Fibroblast of skin of abdomen (primary cell): ENCODE data around the gene WDR70.
A peak's percentile ranks its signal among the peaks of the same experiment; 100 is the strongest.
"Not testable (repeated sequence)": the region's sequence is repeated elsewhere in the genome, so short reads cannot be mapped to it uniquely, and the experiment has no call there.

Source experiments
- DNase-seq: peaks from one replicate; pipeline ENCODE4 v3.0.0-alpha.2; 2013

The WDR70 gene

DNA sequence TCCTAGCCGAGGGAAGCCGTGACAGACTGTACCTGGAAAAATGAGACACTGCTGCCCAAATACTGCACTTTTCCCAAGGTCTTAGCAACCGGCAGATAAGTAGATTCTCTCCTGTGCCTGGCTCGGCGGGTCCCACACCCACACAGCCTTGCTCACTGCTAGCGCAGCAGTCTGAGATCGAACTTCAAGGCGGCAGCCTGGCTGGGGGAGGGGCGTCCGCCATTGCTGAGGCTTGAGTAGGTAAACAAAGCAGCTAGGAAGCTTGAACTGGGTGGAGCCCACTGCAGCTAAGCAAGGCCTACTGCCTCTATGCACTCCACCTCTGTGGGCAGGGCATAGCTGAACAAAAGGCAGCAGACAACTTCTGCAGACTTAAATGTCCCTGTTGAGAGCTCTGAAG lies 309.8 kb downstream of the WDR70 start:
- not testable (repeated sequence) for DNase-seq

DNA sequence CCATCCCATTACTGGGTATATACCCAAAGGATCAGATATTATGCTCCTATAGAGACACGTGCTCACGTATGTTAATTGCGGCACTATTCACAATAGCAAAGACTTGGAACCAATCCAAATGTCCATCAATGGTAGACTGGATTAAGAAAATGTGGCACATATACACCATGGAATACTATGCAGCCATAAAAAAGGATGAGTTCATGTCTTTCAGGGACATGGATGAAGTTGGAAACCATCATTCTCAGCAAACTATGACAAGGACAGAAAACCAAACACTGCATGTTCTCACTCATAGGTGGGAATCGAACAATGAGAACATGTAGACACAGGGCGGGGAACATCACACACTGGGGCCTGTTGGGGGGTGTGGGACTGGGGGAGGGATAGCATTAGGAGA lies 315.2 kb downstream of the WDR70 start:
- not testable (repeated sequence) for DNase-seq

DNA sequence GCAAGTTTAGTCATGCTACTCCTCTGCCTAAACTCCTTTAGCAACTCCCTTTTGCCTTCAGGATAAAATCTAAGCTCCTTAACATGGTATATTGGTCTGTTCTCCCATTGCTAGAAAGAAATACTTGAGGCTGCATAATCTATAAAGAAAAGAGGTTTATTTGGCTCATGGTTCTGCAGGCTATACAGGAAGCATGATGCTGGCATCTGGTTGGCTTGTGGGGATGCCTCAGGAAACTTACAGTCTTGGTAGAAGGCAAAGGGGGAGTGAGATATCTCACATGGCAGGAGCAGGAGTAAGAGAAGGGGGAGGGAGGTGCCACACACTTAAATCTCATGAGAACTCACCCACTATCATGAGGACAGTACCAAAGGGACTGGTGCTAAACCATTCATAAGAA lies 315.7 kb downstream of the WDR70 start:
- DNase-seq = no peak

DNA sequence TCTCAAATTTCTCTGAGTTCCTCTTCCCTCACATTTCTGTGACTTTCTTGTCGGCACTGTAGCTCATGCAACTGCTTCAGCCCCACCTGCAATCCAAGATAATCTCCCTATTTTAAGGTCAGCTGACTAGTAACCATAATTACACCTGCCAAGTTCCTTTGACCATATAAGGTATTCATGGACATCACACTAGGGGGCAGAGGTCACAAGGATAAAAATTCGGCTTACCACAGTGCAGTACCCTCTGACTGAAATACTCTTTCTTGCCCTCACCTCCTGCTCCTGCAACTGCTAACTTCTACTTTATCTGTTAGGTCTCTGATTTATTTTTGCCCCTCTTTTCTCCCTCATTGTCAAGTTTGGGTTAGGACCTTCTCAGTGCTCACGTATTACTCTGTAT lies 316.5 kb downstream of the WDR70 start:
- DNase-seq = no peak

DNA sequence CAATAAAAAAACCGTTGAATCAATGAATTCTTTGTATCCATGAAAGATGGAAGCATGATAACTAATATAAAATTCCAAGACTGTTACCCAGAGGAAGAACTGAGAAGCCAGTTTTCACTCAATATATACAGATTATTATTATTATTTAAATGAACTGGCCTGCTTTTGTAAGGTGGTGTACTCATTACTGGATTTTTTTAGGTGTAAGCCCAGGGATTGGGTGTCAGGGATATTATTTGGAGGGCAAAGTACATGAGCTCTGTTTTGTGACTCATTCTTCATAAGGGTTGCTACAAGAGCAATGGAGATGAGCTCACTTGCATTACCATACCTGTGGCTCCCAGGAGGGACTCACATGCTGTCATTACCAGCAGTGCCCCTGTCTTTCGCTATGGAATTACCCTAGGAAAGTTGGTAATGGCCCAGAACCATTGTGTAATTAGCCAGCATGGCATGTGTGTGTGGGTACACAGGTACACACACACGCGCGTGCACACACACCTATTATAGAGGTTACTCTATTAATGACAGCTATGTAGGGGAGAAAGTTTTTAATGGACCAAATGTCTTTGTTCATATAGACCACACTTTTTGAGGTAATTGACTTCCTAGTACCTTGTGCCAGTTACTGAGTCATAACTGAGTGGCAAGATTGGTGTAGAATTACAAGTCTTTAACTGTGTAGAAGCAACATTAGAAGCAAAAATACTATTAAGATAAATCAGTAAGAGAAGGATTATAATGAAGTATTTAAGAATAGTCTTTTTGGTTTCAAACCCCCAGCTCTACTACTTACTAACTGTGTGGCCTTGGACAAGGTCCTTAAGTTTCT lies 317.3 kb downstream of the WDR70 start:
- peak; percentile 37 for DNase-seq

DNA sequence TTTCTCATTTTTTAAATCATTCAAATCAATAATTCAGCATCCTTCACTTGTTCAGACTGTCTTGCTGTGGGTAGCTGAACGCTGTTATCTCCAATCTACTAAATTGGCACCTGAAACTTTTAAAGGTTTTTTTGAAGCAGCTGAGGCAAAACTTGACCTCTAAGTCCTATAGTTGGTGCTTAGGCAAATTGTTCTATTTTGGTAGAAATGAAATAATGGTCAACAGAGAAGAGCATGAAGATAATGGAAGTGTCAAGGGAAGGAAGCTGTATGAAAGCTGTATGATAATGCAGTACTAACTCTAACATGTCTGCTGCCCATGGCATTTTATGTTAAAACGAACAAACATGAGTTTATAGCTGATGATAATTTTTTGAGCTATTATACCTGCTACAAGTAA lies 322.8 kb downstream of the WDR70 start:
- DNase-seq = no peak

DNA sequence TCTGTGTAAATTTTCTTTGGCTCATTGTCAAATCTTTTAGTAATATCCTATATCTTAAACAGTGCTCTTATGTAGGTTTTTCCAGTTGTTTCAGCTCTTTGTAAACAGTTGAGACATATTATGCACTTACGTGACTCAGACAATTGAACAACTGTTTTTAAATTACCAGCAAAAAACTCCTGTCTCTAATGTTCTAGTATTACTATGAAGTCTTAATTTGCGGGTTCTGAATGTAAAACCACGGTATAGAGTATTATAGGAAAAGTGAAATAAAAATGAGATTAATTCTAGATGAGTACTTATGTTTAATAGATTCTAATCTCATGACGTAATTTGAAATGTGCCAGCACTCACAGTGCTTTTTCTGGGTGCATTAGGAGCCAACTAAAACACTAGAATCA lies 324.7 kb downstream of the WDR70 start:
- no peak for DNase-seq

DNA sequence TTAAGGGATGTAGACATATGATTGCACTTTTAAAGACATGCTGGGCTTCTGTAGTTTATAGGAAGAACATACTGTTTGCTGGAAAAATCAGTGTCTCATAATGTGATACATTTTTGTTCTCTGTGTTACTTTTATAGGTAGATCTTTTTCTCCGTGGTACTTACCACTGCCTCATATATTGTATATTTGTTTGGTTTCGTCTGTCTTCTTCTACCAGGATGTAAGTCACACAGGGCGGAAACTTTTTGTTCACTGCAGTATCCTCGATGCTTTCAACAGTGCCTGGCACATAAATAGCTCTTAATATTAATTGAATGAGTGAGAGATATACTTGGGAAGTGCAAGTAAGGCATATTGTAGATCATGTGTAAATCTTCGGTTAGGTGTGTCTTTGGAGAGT lies 325.3 kb downstream of the WDR70 start:
- no peak for DNase-seq

DNA sequence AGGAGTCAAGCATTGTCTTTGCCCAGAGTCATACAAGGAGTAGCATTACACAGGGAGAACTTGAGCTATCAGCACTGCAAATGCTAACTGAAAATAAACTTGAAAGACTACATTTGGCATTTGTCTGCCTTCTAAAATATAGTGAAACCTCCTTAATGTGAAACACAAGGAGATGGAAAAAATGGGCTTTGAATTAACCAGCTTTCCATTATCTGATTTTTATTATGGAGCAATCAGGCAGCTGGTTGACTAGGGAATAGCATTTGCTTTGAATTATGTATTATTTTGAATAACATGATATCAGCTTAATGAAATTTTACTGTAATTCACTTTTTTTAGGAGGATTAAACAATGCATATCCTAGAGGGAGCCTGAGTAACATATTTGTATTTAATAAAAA lies 329.9 kb downstream of the WDR70 start:
- DNase-seq = no peak

DNA sequence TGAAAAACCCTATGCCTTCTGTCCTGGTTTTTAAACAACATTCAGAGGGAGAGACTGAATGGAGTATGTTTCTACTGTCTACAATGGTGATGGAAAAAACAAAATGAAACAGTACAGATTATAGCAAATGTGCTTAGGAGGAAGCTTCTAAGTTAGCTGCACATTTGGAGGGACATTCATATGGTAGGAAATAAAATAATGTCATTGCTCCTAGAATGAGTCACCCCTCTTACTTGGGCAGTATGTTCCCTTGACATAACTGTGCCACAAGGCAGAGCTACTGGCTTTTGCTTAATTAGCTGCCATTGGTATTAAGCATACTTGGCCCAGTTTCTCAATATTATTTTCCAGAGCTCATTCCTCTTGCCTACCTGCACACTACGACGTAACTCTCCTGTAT lies 331.8 kb downstream of the WDR70 start:
- DNase-seq = no peak

DNA sequence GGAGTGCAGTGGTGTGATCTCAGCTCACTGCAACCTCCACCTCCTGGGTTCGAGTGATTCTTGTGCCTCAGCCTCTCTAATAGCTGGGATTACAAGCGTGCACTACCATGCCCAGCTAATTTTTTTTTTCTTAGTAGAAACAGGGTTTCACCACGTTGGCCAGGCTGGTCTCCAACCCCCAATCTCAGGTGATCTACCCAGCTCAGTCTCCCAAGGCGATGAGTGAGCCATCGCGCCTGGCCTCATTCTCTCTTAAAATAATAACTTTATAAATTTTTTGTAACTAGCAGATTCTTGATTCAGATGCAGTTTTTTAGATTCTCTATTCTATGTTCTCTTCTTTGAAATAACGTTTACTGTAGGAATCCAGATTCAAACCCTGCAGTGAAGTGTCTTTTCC lies 333.6 kb downstream of the WDR70 start:
- no peak for DNase-seq

DNA sequence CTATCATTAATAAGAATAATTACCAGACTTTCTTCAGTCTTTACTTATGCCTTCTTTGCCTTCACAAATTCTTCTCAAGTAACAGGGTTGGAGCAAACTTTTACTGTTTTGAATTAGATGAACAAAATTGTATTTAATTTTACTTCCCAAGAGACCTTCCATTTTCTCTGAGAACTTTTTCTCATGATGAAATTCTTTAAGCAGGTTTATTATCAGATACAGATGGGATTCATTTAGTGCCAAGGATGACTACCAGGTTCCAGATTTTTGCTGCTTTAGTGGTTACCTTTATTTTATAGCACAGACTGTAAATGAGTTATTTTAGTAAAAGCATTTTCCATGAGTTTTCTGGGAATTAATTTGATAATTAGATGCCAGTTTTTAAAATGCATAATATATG lies 335.6 kb downstream of the WDR70 start:
- DNase-seq = peak; percentile 39

DNA sequence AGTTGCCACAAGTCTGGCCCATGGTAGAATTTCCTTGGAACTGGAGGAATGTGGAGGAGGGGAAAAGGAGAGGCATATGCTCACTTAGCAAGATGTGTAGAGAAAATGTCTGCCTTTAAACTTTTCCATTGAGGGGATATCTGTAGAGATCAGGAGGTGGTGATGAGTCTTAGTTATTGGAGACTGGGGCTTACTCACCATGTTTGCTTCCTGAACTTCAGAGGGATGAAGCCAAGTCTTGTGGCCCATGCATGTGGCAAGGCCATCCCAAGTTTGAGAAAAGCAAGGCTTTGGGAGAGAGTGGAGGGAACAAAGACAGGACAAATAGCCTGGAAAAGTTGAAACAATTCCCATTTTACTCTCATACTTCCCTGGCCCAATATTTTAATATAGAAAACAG lies 336.2 kb downstream of the WDR70 start:
- no peak for DNase-seq

DNA sequence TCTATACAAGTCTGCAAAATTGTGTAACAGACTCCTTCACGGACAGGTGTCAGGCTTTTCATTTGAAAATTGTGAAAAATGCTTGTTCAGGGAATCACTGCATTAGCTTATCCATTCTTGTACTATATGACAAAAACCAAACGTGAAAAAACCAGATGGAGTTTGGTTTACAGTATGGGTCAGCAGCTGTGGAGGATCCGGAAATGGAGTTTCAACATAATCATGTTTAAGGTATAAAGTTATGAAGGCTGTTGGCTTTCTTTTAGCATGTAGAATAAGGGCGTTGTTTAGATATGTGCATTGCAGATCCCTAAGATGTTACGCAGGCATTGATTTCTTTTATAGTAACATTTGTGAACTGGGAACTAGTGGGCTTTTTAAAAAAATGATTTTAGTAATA lies 336.9 kb downstream of the WDR70 start:
- DNase-seq = no peak

DNA sequence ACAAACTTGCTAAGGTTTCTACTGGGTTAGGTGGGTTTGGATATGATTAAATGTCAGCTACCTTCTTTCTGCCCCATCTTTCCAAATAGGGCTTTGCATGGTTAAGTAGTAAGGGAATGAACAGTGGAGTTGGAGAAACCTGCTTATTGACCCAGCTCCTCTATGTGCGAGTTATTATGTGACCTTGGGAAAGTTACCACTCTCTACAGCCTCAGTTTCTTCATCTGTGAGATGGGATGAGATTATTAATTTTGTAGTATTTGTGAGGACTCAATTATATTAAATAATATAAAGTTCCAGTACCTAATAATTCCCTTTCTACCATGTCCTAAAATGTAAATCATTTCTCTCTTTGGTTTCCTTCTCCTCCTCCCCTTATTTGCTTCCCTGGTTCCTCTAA lies 337.3 kb downstream of the WDR70 start:
- DNase-seq = no peak

DNA sequence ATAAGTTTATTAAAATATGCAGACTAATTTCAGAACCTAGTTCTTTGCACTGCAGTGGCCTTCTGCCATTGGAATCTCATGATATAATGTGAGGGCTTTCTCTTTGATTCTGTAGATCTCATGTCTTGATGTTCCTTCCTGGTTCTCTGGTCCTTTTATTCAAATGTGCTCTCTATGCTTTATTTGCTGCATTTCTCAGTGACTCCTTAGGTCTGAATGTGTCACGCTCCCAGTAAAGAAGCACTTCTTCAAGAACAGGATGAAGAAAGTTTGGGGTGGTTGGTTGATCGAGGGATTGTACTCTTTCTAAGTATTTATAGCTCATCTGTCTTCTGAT lies 338.1 kb downstream of the WDR70 start:
- DNase-seq = no peak

DNA sequence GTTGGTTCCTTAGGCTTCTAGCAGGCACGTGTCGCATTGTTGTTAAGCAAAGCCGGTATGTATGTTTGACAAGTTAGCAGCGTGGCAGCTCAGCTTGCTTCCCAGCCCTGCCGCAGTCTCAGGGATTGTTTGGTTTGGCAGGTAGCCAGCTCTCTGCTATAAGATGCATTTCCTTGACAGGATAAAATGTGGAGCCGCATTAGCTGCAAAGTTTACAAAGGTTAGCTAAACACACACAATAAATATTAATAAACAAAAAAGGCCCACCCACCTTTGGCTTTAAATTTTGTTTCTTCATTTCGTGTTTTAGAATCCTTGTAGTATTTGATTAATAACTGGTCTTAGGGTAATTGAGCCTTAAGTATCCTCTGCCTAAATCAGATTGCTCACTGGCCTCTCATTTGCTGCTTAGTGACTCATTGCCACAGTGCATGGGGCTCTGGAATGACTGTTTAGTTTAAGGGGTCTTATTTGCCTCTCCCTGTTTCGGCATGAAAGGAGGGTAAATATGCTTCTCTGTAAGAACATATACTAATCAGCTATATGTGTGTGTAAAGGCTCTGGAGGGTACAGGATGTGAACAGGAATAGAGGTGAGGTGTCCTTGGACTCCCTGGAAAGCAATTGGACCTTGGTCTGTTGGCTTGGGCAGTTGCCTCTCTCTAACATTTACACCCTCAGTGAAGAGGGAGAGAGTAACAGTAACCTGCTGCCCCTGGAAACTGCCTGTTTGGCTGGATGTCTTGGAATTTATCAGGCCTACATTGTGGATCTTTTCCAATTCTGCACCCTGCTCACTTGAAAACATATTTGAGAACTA lies 338.7 kb downstream of the WDR70 start:
- peak; percentile 87 for DNase-seq

DNA sequence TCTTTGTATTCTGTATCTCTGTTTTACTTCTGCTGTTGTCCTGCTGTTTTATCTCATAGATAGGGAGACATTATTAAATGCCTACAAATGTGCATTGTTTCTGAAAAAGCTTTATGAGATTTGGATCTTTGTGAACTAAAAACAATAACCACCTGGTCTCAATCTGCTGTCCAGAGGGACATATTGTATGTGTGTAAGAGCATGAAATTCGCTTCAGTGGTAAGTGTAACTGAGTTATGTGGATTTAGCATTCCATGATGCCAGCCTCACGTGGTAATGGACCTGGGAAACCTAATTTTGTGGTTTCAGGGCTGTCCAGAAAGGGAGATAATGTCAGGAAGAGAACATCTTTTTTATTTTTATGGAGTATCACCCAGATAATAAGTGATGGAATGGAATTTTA lies 341.4 kb downstream of the WDR70 start:
- DNase-seq = no peak

DNA sequence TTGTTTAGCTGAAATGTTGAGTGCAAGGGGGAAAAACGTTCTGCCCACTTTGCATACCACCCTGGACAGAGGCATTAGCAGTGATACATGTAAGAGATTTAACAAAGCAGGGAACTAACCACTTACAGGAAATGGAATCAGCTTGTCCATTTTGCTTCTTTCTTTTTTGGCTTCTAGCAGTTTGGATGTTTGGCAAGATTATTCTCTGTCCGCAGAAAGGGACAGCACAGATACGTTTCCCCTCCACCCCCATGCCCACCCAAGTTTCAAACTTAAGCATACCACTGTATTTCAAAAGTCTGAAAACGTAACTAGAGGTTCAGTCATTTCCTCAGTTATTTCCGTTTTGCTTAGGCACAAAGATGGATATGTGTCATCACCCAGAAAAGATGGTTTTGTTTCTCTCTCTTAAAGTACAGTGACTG lies 342.3 kb downstream of the WDR70 start:
- DNase-seq = peak; percentile 87

DNA sequence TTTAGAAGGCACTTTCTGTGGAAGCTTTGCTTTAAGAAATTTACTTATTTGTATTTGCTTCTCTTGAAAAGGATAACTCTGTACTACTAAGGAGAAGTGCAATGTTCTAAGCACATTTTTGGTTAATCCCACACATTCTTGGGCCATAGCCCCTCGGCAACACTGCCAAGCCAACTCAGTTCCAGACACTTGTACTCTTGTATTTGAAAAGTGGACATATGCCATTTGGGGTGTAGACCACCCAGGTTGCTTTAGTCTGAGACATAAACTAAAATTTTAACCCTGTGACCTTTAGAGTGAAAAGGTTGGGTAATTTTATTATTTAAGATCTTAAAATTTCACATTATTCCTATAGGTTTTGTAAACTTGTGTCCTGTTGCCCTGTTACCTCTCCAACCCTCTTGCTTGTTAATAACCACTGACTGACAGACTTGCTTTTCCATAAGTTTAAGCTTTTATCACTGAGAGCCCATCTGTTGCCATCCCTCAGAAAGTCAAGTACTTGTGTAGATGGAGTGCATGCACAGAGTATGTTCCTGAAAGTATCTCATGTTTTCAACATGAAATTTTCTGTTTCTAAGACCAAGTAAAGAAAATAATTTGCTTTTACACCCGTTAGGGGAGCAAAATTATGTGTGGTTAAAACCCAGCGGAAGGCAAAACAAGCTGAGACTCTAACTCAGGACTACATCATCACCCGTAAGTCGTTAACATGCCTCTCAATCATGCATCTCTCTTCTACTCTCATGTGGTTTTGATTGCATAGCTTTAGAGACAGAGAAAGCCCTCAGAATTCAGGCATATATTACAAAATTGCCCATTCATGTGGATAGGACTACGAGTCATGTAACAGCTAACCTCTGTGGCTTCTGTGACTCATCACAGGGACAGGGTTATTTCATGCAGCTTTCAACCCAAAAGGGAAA lies 343.4 kb downstream of the WDR70 start:
- DNase-seq = peak; percentile 99

DNA sequence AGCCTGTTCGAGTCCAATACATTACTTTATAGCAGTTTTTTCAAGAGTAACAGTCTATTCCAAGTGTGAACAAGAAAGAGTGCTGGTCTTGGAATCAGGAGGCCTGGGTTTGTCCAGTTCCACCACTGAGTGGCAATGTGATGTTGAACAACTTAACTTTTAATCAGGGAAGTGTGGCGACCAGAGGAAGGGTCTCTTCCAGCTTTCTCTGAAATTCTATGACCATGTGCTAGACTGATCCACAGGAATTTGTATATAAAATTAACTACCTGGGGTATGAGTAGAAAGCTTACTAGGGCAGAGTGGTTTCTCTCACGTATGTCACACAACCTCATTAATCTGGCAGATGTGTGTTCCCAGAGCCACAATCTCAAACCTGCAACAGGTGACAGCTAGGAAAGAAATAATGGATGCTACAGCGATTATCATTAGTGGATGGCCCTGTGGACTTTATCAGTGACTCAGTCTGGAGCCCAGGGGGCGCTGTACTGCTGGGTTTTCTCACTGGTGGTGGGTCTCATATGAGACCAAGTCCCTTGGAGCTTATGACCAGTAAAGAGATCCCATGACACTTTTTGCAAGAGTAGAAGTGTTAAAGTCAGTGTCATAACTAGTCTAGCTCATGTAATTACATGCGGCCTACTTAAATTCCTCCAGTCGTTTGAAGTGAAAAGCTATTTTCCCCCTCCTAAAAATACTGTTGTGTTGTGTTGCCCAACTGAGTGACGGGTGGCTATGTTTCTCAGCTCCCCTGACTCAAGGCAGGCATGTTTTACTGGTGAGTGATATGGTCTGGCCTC lies 344.2 kb downstream of the WDR70 start:
- DNase-seq = peak; percentile 60
